HG03097 (cell line): ENCODE measurements around the gene CCDC144A.
"Not testable (repeated sequence)": the region's sequence is repeated elsewhere in the genome, so short reads cannot be mapped to it uniquely, and the experiment has no call there.

Experiments
- ATAC-seq: cut with Tn5 transposase; IDR thresholded peaks from one replicate; pipeline ENCODE4 v1.9.1; 2021; ENCODE audit not compliant: unreplicated experiment, low FRiP score

Gene CCDC144A

DNA sequence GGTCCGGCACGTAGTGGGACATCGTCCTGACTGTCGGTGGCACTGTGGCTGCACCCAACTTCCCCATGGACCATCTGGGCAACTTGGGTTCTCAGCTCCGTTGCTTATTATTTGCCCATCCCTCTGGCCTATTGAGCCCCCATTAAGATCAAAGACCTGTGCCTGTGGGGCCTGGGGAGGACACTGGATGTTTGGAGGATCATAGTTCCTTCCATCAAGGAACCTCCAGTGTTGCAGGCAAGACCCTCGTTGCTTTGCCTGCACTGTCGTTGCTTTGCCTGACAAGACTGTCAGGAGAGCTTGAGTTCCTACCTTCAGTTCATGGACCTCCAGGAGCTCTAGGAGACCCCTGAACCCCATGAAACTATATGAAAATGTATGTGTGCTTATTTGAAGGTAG is 127.2 kb downstream of the CCDC144A start:
- no peak for ATAC-seq

DNA sequence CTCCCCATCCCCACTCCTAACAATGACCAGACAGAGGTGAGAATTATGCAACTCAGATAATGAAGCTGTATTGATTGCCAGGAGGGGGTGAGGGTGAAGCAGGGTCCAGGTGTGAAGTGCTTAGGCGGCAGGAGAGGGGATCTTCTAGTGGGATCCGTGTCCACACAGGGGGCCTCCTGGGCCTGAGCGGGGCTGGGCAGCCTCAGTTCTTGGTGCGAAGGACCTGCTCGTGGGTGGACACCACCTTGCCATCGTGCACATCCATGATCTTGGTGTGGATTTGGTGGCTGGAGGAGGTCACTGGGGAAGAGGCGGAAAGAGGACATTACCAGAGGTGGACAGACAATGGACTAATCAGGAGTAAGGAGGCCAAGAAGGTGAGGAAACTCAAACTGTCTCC is 127.9 kb downstream of the CCDC144A start:
- ATAC-seq: not testable (repeated sequence)

- ATAC-seq: no peak
These were observed 128.3 kb downstream of the CCDC144A start for GRCh38 chr17:16818340-16818739.

DNA sequence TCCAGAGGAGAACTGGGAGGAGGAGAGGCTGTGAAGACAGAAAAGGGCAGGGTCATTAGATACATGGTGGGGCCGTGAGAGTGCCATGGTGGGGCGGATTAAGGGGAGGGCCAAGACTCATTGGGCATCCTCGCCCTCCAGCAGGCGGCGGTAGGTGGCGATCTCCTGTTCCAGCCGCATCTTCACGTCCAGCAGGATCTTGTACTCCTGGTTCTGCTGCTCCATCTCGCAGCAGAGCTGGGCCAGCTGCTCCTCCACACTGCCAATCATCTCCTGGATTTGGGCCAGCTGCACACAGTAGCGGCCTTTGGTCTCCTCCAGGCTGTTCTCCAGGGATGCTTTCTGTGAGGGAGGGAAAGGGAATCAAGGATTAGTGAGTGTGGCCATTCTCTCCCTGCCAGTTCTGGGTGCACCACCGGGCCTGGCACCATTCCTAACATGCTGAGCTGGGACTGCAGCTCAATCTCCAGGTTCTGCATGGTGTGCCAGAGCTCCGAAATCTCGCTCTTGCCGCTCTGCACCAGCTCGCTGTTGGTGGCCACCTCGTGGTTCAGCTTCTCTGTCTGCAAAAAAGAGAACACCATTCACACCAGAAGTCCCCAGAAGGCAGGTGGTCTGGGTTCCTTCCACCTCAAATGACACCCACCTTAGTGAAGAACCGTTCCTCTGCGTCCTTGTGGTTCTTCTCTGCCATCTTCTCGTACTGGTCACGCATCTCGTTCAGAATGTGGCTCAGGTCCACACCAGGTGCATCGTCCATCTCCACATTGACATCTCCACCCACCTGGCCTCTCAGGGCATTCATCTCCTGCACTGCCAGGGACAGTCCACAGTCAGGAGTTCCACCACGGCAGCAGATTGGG is 129.0 kb downstream of the CCDC144A start:
- ATAC-seq: no peak

DNA sequence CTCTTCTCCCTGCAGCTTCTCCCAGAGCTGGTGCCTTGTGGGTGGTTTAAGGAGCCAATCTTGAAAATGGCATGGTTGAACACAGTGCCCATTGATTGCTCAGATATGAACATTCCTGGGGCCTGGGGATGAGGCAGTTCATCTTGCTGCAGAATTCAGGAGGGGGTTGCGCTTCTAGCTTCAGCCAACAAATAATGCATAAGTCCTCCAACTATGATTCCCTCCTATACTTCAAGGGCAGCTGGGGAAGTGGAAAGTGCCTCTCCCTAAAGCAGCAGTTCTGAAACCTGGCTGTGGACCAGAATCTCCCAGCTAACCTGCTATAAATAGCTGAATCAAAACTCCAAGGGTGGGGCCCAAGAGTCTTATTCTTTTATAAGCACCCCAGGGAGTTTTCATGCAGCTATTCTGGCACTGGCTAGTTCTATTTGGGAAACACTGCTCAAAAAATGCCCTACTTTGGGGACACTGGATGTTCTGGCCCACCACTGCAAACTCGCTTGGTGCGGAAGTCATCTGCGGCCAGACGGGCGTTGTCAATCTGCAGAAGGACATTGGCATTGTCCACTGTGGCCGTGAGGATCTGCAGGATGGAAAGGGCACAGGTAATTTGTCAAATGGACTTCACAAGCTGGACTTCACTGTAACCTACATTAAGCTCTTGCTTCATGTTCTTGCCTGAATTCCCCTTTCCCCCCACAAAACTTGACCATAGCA is 130.3 kb downstream of the CCDC144A start:
- no peak for ATAC-seq

GRCh38 chr17:16820979-16821543 is 131.0 kb downstream of the CCDC144A start:
- no peak for ATAC-seq

DNA sequence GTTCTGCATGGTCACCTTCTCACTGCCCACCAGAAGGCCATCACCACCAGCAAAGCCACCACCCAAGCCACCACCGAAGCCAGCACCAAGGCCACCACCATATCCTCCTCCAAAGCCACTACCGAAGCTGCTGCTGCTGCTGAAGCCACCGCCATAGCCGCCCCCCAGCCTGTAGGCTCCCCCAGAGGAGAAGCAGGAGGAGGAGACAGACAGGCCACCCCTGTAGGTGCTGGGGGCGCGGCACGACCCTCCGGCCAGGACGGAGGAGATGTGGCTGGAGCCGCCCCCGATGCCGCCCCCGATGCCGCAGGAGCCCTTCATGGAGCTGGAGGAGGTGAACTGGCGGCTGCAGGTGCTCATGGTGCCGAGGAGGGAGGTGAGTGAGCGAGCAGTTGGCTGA is 132.1 kb downstream of the CCDC144A start:
- not testable (repeated sequence) for ATAC-seq

DNA sequence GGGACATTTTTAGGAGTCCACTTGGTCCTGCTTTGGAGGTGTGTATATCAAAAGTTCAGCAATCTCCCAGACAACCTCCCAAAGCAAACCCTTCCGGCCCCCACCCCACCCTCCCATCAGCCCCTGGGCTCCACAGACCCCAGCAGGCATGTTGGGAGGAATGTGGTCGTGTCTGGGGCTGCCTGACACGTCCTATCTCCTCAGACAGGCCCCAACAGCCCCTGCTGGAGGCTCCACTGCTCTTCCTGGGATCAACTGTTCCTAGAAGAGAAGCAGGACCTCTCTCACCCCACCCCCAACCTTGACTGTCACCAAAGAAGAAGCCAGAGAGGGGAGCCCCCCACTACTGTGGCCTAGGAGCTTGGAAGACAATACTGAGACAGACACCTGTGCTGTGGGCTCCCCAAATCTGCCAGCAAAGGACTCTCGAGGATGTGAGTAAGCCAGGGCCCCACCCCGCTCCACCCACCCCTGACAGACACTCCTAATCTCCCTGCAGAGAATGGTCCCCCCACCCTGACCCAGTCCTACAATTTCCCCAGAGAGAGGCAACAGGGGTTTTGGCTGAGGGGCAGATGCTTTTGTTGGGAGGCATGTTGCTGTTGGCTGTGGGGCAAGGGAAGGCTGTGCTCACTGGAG is 133.8 kb downstream of the CCDC144A start:
- not testable (repeated sequence) for ATAC-seq
